Measurements from ENCODE around the gene ALOXE3.

ALOXE3 gene

GRCh38 chr17:8095361-8095760 lies 23.0 kb downstream of the ALOXE3 start:
- Histone ChIP-seq H3K4me1 (ENCODE audit: control insufficient read depth in 1 of 2, insufficient read depth in 2 of 2, low read length in 2 of 2) (no peaks in the 10 kb centered on the region), H3K4me3 (ENCODE audit: low read depth in 1 of 2, low read length in 2 of 2) (no peak overlapping the region), H3K27me3 (ENCODE audit: control insufficient read depth in 1 of 2, insufficient read depth in 2 of 2, low read length in 2 of 2) (peaks cover 11 to 18% of the 10 kb centered on the region in 2 donors), H3K27ac (ENCODE audit: low read depth, low read length) (no peak overlapping the region), H3K9me3 (ENCODE audit: control insufficient read depth in 1 of 2, low read length in 2 of 2) (no peaks in the 10 kb centered on the region), H3K36me3 (ENCODE audit: control insufficient read depth in 1 of 2, insufficient read depth in 2 of 2, low read length in 2 of 2) (no peaks in the 10 kb centered on the region), H3K9ac (ENCODE audit: low read depth in 1 of 2, low read length in 2 of 2) (no peak overlapping the region)

GRCh38 chr17:8091033-8091687 lies 27.2 kb downstream of the ALOXE3 start:
- Histone ChIP-seq H3K27ac (ENCODE audit: low read depth, low read length) (no peak overlapping the region), H3K9ac (ENCODE audit: low read depth in 1 of 2, low read length in 2 of 2) (no peak overlapping the region), H3K27me3 (ENCODE audit: control insufficient read depth in 1 of 2, insufficient read depth in 2 of 2, low read length in 2 of 2) (peaks cover 25 to 27% of the 10 kb centered on the region in 2 donors), H3K4me3 (ENCODE audit: low read depth in 1 of 2, low read length in 2 of 2) (no peak overlapping the region), H3K4me1 (ENCODE audit: control insufficient read depth in 1 of 2, insufficient read depth in 2 of 2, low read length in 2 of 2) (no peaks in the 10 kb centered on the region), H3K36me3 (ENCODE audit: control insufficient read depth in 1 of 2, insufficient read depth in 2 of 2, low read length in 2 of 2) (no peaks in the 10 kb centered on the region), H3K9me3 (ENCODE audit: control insufficient read depth in 1 of 2, low read length in 2 of 2) (no peaks in the 10 kb centered on the region)

GRCh38 chr17:8089728-8090127 lies 28.6 kb downstream of the ALOXE3 start:
- no peak overlapping the region for H3K4me3 ChIP-seq (ENCODE audit: low read depth in 1 of 2, low read length in 2 of 2)
- H3K27ac ChIP-seq (ENCODE audit: low read depth, low read length): no peak overlapping the region
- H3K9ac ChIP-seq (ENCODE audit: low read depth in 1 of 2, low read length in 2 of 2): no peak overlapping the region
- H3K4me1 ChIP-seq (ENCODE audit: control insufficient read depth in 1 of 2, insufficient read depth in 2 of 2, low read length in 2 of 2): no peaks in the 10 kb centered on the region
- H3K27me3 ChIP-seq (ENCODE audit: control insufficient read depth in 1 of 2, insufficient read depth in 2 of 2, low read length in 2 of 2): peaks cover 24 to 26% of the 10 kb centered on the region in 2 donors
- H3K36me3 ChIP-seq (ENCODE audit: control insufficient read depth in 1 of 2, insufficient read depth in 2 of 2, low read length in 2 of 2): no peaks in the 10 kb centered on the region
- H3K9me3 ChIP-seq (ENCODE audit: control insufficient read depth in 1 of 2, low read length in 2 of 2): no peaks in the 10 kb centered on the region

GRCh38 chr17:8087952-8088230 lies 30.4 kb downstream of the ALOXE3 start:
- Histone ChIP-seq H3K36me3 (ENCODE audit: control insufficient read depth in 1 of 2, insufficient read depth in 2 of 2, low read length in 2 of 2) (no peaks in the 10 kb centered on the region), H3K9ac (ENCODE audit: low read depth in 1 of 2, low read length in 2 of 2) (no peak overlapping the region), H3K27ac (ENCODE audit: low read depth, low read length) (no peak overlapping the region), H3K27me3 (ENCODE audit: control insufficient read depth in 1 of 2, insufficient read depth in 2 of 2, low read length in 2 of 2) (peaks cover 22% of the 10 kb centered on the region in 2 donors), H3K4me3 (ENCODE audit: low read depth in 1 of 2, low read length in 2 of 2) (no peak overlapping the region), H3K4me1 (ENCODE audit: control insufficient read depth in 1 of 2, insufficient read depth in 2 of 2, low read length in 2 of 2) (no peaks in the 10 kb centered on the region), H3K9me3 (ENCODE audit: control insufficient read depth in 1 of 2, low read length in 2 of 2) (no peaks in the 10 kb centered on the region)

- peaks cover 18% of the 10 kb centered on the region in 2 donors for H3K27me3 ChIP-seq (ENCODE audit: control insufficient read depth in 1 of 2, insufficient read depth in 2 of 2, low read length in 2 of 2)
Observed at GRCh38 chr17:8087075-8087951, 31.0 kb downstream of the ALOXE3 start, which contains the start of gene ALOX12B. TSS of gene ALOX12B (minus strand) at chr17:8087716. CDS start at chr17:8087442, 274 bp downstream.

GRCh38 chr17:8084250-8084649 lies 34.1 kb downstream of the ALOXE3 start:
- no peaks in the 10 kb centered on the region for H3K9me3 ChIP-seq (ENCODE audit: control insufficient read depth in 1 of 2, low read length in 2 of 2)
- no peaks in the 10 kb centered on the region for H3K36me3 ChIP-seq (ENCODE audit: control insufficient read depth in 1 of 2, insufficient read depth in 2 of 2, low read length in 2 of 2)
- H3K4me1 ChIP-seq (ENCODE audit: control insufficient read depth in 1 of 2, insufficient read depth in 2 of 2, low read length in 2 of 2): peaks cover 5 to 12% of the 10 kb centered on the region in 2 donors
- peaks cover 16 to 17% of the 10 kb centered on the region in 2 donors for H3K27me3 ChIP-seq (ENCODE audit: control insufficient read depth in 1 of 2, insufficient read depth in 2 of 2, low read length in 2 of 2)
- no peak overlapping the region for H3K27ac ChIP-seq (ENCODE audit: low read depth, low read length)
- no peak overlapping the region for H3K4me3 ChIP-seq (ENCODE audit: low read depth in 1 of 2, low read length in 2 of 2)
- no peak overlapping the region for H3K9ac ChIP-seq (ENCODE audit: low read depth in 1 of 2, low read length in 2 of 2)

More at GRCh38 chr17:8087075-8087951, 31.0 kb downstream of the ALOXE3 start, which contains the start of gene ALOX12B:
- no peaks in the 10 kb centered on the region for H3K9me3 ChIP-seq (ENCODE audit: control insufficient read depth in 1 of 2, low read length in 2 of 2)
- H3K27ac ChIP-seq (ENCODE audit: low read depth, low read length): no peak within 1 kb of the TSS
- no peak within 1 kb of the TSS for H3K4me3 ChIP-seq (ENCODE audit: low read depth in 1 of 2, low read length in 2 of 2)
- H3K4me1 ChIP-seq (ENCODE audit: control insufficient read depth in 1 of 2, insufficient read depth in 2 of 2, low read length in 2 of 2): no peaks in the 10 kb centered on the region
- no peak within 1 kb of the TSS for H3K9ac ChIP-seq (ENCODE audit: low read depth in 1 of 2, low read length in 2 of 2)
- no peaks in the 10 kb centered on the region for H3K36me3 ChIP-seq (ENCODE audit: control insufficient read depth in 1 of 2, insufficient read depth in 2 of 2, low read length in 2 of 2)

- H3K9me3 ChIP-seq (ENCODE audit: control insufficient read depth in 1 of 2, low read length in 2 of 2): no peaks in the 10 kb centered on the region
- H3K36me3 ChIP-seq (ENCODE audit: control insufficient read depth in 1 of 2, insufficient read depth in 2 of 2, low read length in 2 of 2): no peaks in the 10 kb centered on the region
- no peak overlapping the region for H3K9ac ChIP-seq (ENCODE audit: low read depth in 1 of 2, low read length in 2 of 2)
- H3K27ac ChIP-seq (ENCODE audit: low read depth, low read length): no peak overlapping the region
- no peak overlapping the region for H3K4me3 ChIP-seq (ENCODE audit: low read depth in 1 of 2, low read length in 2 of 2)
- H3K4me1 ChIP-seq (ENCODE audit: control insufficient read depth in 1 of 2, insufficient read depth in 2 of 2, low read length in 2 of 2): peaks cover 7 to 14% of the 10 kb centered on the region in 2 donors
- H3K27me3 ChIP-seq (ENCODE audit: control insufficient read depth in 1 of 2, insufficient read depth in 2 of 2, low read length in 2 of 2): peaks cover 12 to 16% of the 10 kb centered on the region in 2 donors
Observed at GRCh38 chr17:8082292-8082691, 36.0 kb downstream of the ALOXE3 start.

GRCh38 chr17:8081876-8082275 lies 36.4 kb downstream of the ALOXE3 start:
- H3K9ac ChIP-seq (ENCODE audit: low read depth in 1 of 2, low read length in 2 of 2): no peak overlapping the region
- no peaks in the 10 kb centered on the region for H3K36me3 ChIP-seq (ENCODE audit: control insufficient read depth in 1 of 2, insufficient read depth in 2 of 2, low read length in 2 of 2)
- peaks cover 16 to 20% of the 10 kb centered on the region in 2 donors for H3K27me3 ChIP-seq (ENCODE audit: control insufficient read depth in 1 of 2, insufficient read depth in 2 of 2, low read length in 2 of 2)
- H3K4me3 ChIP-seq (ENCODE audit: low read depth in 1 of 2, low read length in 2 of 2): no peak overlapping the region
- no peak overlapping the region for H3K27ac ChIP-seq (ENCODE audit: low read depth, low read length)
- no peaks in the 10 kb centered on the region for H3K9me3 ChIP-seq (ENCODE audit: control insufficient read depth in 1 of 2, low read length in 2 of 2)
- peaks cover 7 to 14% of the 10 kb centered on the region in 2 donors for H3K4me1 ChIP-seq (ENCODE audit: control insufficient read depth in 1 of 2, insufficient read depth in 2 of 2, low read length in 2 of 2)

GRCh38 chr17:8080799-8081219 lies 37.5 kb downstream of the ALOXE3 start:
- Histone ChIP-seq H3K4me3 (ENCODE audit: low read depth in 1 of 2, low read length in 2 of 2) (no peak overlapping the region), H3K9ac (ENCODE audit: low read depth in 1 of 2, low read length in 2 of 2) (no peak overlapping the region), H3K36me3 (ENCODE audit: control insufficient read depth in 1 of 2, insufficient read depth in 2 of 2, low read length in 2 of 2) (no peaks in the 10 kb centered on the region), H3K9me3 (ENCODE audit: control insufficient read depth in 1 of 2, low read length in 2 of 2) (no peaks in the 10 kb centered on the region), H3K4me1 (ENCODE audit: control insufficient read depth in 1 of 2, insufficient read depth in 2 of 2, low read length in 2 of 2) (peaks cover 7 to 14% of the 10 kb centered on the region in 2 donors), H3K27me3 (ENCODE audit: control insufficient read depth in 1 of 2, insufficient read depth in 2 of 2, low read length in 2 of 2) (peaks cover 19 to 22% of the 10 kb centered on the region in 2 donors), H3K27ac (ENCODE audit: low read depth, low read length) (no peak overlapping the region)

- H3K4me3 ChIP-seq (ENCODE audit: low read depth in 1 of 2, low read length in 2 of 2): peak overlapping the region; percentile 52 to 72
- H3K27me3 ChIP-seq (ENCODE audit: control insufficient read depth in 1 of 2, insufficient read depth in 2 of 2, low read length in 2 of 2): peaks cover 24 to 26% of the 10 kb centered on the region in 2 donors
- no peak overlapping the region for H3K27ac ChIP-seq (ENCODE audit: low read depth, low read length)
- H3K4me1 ChIP-seq (ENCODE audit: control insufficient read depth in 1 of 2, insufficient read depth in 2 of 2, low read length in 2 of 2): peaks cover 7 to 14% of the 10 kb centered on the region in 2 donors
- H3K36me3 ChIP-seq (ENCODE audit: control insufficient read depth in 1 of 2, insufficient read depth in 2 of 2, low read length in 2 of 2): no peaks in the 10 kb centered on the region
- H3K9me3 ChIP-seq (ENCODE audit: control insufficient read depth in 1 of 2, low read length in 2 of 2): no peaks in the 10 kb centered on the region
- H3K9ac ChIP-seq (ENCODE audit: low read depth in 1 of 2, low read length in 2 of 2): peak overlapping the region in 1 of 2 donors; percentile 18
Observed at GRCh38 chr17:8080208-8080798, 38.0 kb downstream of the ALOXE3 start.

Data from duodenal mucosa (tissue), 2 donors.